RWPE2 (cell line): Measurements from ENCODE around the gene ITPR3.

ENCODE experiments used
- ATAC-seq: fragments of 200-7000 bp; cut with Tn5 transposase; 3 replicates; pipeline ENCODE4 v1.9.1; 2021; ENCODE audit warnings: low read depth
- DNase-seq: peaks from one replicate; pipeline ENCODE4 v3.0.0-alpha.2; 2020; ENCODE audit warnings: low spot score
- H3K27ac ChIP-seq: fragments of 450-650 bp; 2 replicates; pipeline ENCODE4 v1.5.1; 2017; ENCODE audit warnings: mild to moderate bottlenecking; ENCODE audit not compliant: poor library complexity, severe bottlenecking
- H3K27me3 ChIP-seq: fragments of 250-450 bp; sonication (Bioruptor Pico); 2 replicates; pipeline ENCODE4 v1.5.1; 2021; ENCODE audit warnings: mild to moderate bottlenecking, moderate library complexity; ENCODE audit not compliant: insufficient read depth, poor library complexity, severe bottlenecking
- H3K36me3 ChIP-seq: fragments of 250-450 bp; sonication (Bioruptor Pico); 2 replicates; pipeline ENCODE4 v1.5.1; 2020; ENCODE audit warnings: low read depth, mild to moderate bottlenecking, moderate library complexity
- H3K4me1 ChIP-seq: fragments of 250-450 bp; sonication (Bioruptor Pico); 2 replicates; pipeline ENCODE4 v1.5.1; 2021; ENCODE audit warnings: mild to moderate bottlenecking, moderate library complexity; ENCODE audit not compliant: insufficient read depth, poor library complexity, severe bottlenecking
- H3K4me3 ChIP-seq: fragments of 250-450 bp; sonication (Bioruptor Pico); 2 replicates; pipeline ENCODE4 v1.5.1; 2021; ENCODE audit warnings: mild to moderate bottlenecking, moderate library complexity; ENCODE audit not compliant: severe bottlenecking
- H3K9me3 ChIP-seq: fragments of 250-450 bp; sonication (Bioruptor Pico); 2 replicates; pipeline ENCODE4 v1.5.1; 2021; ENCODE audit warnings: mild to moderate bottlenecking, moderate library complexity; ENCODE audit not compliant: severe bottlenecking
- TF ChIP-seq, protein P1 (sequence below): fragments of 450-650 bp; IDR thresholded peaks from one replicate; pipeline ENCODE4 v1.5.1; 2017; ENCODE audit warnings: mild to moderate bottlenecking, moderate library complexity; ENCODE audit not compliant: poor library complexity, severe bottlenecking

ITPR3 gene

DNA sequence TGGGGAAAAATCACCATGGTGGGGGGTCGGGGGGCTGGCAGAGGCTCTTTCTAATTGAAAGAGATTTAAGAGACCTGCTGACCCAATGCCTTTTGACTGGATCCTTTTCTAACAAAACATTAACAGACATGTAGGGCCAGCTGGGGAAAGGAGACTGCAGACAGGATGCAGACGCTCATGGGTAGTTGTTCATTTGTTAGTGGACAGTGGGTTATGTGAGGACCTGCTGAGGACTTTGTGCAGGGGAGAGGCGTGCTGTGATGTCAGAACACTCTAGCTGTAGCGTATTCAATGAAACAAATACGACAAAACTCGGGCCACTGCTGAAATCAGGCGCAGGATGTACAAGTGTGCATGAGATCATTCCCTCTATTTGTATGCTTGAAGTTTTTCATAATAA, 124.4 kb downstream of the ITPR3 start:
- H3K27me3 ChIP-seq = no peaks in the 10 kb centered on the region
- H3K36me3 ChIP-seq = no peaks in the 10 kb centered on the region
- no peak overlapping the region for H3K4me3 ChIP-seq
- DNase-seq (no peak), ATAC-seq (no peak)
- H3K27ac ChIP-seq = peak overlapping the region; percentile 39
- peaks cover 33% of the 10 kb centered on the region for H3K4me1 ChIP-seq
- H3K9me3 ChIP-seq = no peaks in the 10 kb centered on the region
- TF ChIP-seq, protein P1, sequence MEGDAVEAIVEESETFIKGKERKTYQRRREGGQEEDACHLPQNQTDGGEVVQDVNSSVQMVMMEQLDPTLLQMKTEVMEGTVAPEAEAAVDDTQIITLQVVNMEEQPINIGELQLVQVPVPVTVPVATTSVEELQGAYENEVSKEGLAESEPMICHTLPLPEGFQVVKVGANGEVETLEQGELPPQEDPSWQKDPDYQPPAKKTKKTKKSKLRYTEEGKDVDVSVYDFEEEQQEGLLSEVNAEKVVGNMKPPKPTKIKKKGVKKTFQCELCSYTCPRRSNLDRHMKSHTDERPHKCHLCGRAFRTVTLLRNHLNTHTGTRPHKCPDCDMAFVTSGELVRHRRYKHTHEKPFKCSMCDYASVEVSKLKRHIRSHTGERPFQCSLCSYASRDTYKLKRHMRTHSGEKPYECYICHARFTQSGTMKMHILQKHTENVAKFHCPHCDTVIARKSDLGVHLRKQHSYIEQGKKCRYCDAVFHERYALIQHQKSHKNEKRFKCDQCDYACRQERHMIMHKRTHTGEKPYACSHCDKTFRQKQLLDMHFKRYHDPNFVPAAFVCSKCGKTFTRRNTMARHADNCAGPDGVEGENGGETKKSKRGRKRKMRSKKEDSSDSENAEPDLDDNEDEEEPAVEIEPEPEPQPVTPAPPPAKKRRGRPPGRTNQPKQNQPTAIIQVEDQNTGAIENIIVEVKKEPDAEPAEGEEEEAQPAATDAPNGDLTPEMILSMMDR = no peak
